TTC549 (cell line): Measurements from ENCODE around the gene SIRT2.
A peak's percentile ranks its signal among the peaks of the same experiment; 100 is the strongest.
"Not testable (repeated sequence)": the region's sequence is repeated elsewhere in the genome, so short reads cannot be mapped to it uniquely, and the experiment has no call there.

Experiments
- FAIRE-seq: peaks from 2 replicates; lab custom pipeline; 2012; peaks lifted over from hg19 to GRCh38; lab: Jason Lieb, UNC

SIRT2 gene

GRCh38 chr19:38867171-38867780 lies 32.1 kb downstream of the SIRT2 start:
- peak; percentile 74 for FAIRE-seq

- FAIRE-seq = no peak
Observed at GRCh38 chr19:38862321-38863059, 36.9 kb downstream of the SIRT2 start.

DNA sequence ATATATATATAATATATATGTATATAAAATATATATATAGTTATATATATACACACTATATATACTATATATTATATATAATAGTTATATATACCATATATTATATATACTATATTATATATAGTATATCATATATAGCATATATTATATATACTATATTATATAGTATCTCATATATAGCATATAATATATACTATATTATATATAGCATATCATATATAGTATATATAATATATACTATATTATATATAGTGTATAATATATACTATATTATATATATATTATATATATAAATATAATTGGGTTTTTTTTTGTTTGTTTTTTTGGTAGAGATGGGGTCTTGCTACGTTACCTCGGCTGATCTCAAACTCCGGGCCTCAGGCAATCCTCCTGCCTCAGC lies 38.0 kb downstream of the SIRT2 start:
- FAIRE-seq = peak; percentile 87

DNA sequence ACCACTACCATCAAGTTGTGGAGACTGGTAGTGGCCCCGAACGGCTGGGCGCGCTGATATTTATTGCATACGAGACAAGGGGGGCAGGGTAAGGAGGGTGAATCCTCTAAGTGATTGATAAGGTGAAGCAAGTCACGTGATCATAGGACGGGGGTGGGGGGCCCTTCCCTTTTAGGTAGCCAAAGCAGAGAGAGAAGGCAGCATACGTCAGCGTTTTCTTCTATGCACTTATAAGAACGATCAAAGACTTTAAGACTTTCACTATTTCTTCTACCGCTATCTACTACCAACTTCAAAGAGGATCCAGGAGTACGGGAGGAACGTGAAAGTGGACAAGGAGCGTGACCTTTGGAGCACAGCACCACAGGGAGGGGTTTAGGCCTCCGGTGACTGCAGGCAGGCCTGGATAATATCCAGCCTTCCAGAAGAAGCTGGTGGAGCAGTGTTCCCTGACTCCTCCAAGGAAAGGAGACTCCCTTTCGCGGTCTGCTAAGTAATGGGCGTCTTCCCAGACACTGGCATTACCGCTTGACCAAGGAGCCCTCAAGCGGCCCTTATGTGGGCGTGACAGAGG lies 39.7 kb downstream of the SIRT2 start:
- FAIRE-seq = not testable (repeated sequence)

- no peak for FAIRE-seq
Observed at GRCh38 chr19:38856813-38857212, 42.6 kb downstream of the SIRT2 start.

DNA sequence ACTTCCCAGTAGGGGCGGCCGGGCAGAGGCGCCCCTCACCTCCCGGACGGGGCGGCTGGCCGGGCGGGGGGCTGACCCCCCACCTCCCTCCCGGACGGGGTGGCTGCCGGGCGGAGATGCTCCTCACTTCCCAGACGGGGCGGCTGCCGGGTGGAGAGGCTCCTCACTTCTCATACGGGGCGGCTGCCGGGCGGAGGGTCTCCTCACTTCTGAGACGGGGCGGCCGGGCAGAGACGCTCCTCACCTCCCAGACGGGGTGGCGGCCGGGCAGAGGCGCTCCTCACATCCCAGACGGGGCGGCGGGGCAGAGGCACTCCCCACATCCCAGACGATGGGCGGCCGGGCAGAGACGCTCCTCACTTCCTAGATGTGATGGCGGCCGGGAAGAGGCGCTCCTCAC lies 43.7 kb downstream of the SIRT2 start:
- FAIRE-seq = not testable (repeated sequence)

DNA sequence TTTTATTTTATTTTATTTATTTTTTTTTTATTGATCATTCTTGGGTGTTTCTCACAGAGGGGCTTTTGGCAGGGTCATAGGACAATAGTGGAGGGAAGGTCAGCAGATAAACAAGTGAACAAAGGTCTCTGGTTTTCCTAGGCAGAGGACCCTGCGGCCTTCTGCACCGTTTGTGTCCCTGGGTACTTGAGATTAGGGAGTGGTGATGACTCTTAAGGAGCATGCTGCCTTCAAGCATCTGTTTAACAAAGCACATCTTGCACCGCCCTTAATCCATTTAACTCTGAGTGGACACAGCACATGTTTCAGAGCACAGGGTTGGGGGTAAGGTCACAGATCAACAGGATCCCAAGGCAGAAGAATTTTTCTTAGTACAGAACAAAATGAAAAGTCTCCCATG lies 44.5 kb downstream of the SIRT2 start:
- not testable (repeated sequence) for FAIRE-seq

DNA sequence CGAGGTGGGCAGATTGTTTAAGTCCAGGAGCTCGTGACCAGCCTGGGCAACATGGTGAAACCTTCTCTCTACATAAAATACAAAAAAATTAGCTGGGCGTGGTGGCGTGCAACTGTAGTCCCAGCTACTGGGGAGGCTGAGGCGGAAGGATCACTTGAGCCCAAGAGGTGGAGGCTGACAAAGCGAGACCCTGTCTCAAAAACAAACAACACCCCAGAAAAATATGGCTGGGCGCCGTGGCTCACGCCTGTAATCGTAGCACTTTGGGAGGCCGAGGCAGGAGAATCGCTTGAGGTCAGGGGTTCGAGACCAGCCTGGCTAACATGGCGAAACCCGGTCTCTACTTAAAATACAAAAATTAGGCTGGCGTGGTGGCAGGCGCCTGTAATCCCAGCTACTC lies 46.2 kb downstream of the SIRT2 start:
- FAIRE-seq = no peak

DNA sequence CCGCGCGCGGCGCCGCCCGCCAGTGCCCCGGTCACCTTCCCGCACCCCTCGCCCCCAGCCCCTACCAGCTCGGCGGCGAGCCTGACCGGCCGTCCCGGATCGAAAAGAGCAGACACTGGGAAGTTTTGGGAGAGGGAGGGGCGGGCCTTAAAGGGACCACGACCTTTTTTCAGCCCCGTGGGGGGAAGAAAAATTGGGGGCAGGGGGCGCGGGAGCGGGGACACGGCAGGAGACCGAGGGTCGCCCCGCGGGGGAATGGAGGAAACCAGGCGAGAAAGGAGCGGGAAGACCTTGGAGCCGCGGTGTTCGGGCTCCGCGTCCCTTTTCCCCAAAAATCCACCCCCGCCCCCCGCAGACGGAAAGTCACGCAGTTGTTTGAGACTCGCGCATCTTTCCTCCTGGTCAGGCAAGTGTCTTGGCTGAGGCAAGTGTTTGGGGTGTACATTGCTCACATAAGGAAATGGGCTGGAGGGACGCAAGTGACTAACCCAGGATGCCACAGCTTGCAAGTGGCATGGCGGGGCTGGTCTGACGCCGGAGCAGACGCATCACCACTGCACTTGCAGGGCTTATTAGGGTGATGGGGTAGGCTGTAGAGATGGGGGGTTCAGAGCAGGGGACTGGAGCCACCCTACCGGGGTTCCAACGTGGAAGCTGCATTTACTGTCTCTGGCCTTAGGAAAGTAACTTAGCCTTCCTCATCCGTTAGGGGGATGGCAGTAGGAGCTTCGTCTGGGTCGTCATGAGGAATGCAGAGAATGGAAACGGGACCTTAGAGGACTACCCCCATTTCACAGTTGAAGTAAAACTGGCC lies 47.0 kb downstream of the SIRT2 start:
- no peak for FAIRE-seq

DNA sequence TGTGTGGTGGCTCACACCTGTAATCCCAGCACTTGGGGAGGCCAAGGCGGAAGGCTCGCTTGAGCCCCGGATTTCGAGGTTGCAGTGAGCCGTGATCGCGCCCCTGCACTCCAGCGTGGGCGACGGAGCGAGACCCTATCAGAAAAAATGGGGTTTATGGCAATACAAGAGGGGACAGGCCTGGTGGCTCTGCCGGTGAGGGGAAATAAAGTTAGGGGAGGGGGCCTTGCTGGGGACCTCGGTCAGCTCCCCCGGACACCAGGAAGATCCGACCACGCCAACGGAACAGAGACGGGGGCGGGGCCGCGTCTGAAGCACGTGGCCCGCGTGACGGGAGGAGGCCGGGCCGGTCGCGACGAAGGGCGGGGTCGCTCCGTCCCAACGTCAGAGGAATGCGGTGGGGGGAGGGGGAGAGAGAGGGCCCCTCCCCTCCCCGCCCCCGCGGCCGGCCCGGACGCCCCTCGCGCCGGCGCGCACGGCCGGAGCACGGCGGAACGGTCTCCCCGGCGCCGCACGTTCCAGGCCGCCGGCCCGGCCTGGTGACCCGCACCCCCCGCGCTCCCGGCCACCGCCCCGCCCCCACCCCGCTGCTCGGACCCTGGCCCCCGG lies 47.7 kb downstream of the SIRT2 start:
- no peak for FAIRE-seq

- no peak for FAIRE-seq
Observed at GRCh38 chr19:38850976-38851621, 48.3 kb downstream of the SIRT2 start.

DNA sequence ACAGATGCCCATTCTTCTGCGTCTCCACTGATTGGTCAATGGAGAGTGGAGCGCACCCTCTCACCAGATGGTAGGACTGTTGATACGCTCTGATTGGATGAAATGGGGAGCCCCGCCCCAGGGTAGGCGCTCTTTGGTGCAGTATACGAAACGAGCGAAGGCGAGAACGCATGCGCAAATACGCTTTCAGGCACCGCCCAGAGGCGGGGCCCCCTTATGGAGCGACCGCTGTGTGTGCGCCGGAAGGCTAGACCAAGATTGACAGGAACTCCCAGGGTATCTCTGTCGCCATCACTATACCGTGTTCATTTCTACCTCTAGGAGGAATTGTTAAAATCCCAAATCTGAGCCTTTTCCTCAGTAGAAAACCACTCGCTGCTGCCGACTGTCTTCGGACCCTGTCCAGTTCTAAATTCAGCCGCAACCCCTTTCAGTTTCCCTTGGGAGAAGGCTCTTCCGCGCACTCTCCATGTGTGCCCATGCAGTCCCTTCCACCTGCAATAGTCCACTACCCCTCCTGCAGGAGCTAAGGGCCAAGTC lies 48.9 kb downstream of the SIRT2 start:
- peak; percentile 99 for FAIRE-seq

- no peak for FAIRE-seq
Observed at GRCh38 chr19:38849860-38850435, 49.5 kb downstream of the SIRT2 start, which contains the start of gene HNRNPL. TSS of gene HNRNPL (minus strand) at chr19:38849986. CDS start at chr19:38849966, 20 bp downstream.

DNA sequence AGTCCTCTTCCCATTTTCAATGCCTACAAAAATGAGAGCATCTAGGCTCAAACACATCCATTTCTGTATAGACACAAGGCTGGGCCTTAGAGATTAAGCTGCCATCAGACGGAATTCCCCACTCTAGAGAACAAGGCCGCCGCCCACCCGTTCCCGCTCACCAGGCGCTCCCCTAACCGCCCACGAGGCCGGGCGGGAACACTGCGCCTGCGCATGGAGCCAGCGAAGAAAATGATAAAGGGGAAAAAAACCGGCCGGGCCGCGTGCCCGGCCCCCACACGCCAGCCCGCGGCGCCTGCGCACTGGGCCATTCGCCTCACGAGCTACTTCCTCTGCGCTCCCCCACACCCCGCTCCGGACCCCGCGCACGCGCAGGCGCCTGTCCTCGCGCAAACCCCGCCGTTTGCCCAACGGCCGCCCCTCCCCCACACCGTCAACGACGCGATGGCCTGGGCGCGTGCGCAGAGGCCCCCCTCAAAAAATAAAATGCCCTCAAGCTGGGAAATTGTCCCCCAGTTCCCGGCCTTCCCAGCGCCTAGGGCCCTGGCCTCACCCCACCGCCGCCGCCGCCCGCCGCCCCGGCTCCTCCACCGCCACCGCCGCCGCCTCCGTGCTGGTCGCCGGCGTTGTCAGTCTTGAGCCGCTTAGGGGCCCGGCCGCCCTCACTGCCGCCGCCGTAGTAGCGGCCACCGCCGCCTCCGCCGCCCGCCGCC lies 50.1 kb downstream of the SIRT2 start:
- no peak for FAIRE-seq

DNA sequence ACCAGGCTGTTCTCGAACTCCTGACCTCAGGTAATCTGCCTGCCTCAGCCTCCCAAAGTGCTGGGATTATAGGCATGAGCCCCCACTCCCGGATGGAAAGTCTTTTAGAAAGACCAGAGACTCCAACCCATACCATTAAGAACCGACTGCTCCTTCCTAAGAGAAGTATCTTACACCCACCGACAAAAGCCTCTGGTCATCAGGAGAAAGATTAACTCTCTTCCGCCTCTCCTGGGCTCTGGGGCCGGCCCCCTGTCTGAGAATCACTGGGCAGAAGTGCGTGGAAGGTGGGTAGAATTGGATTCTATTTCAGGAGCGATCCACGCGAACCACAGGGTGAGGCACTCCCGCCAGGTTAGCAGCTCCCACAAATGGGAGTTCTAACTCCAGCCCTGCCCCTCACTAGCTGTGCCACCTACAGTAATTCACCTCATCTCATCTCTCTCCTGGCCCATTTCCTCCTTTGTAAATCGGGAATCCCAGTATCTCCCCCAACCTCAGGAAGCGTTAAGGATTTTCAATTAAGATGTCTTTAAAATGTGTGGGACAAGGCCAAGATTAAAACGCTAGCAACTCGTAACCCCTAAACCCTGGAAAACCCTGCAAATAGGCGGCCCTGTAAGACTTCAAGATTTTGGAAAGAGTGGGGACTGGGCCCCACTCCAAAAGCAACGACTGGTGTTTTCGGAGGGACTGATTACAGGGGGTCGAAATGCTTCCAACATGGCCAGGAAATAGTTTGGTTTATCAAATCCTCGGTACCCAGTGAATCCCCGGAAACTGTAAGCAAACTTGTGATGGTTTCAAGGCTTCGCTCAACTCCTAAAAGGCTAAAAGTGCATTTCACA lies 50.9 kb downstream of the SIRT2 start:
- no peak for FAIRE-seq

GRCh38 chr19:38846097-38846496 lies 53.3 kb downstream of the SIRT2 start:
- no peak for FAIRE-seq

- FAIRE-seq = no peak
Observed at GRCh38 chr19:38845374-38846024, 53.9 kb downstream of the SIRT2 start.

DNA sequence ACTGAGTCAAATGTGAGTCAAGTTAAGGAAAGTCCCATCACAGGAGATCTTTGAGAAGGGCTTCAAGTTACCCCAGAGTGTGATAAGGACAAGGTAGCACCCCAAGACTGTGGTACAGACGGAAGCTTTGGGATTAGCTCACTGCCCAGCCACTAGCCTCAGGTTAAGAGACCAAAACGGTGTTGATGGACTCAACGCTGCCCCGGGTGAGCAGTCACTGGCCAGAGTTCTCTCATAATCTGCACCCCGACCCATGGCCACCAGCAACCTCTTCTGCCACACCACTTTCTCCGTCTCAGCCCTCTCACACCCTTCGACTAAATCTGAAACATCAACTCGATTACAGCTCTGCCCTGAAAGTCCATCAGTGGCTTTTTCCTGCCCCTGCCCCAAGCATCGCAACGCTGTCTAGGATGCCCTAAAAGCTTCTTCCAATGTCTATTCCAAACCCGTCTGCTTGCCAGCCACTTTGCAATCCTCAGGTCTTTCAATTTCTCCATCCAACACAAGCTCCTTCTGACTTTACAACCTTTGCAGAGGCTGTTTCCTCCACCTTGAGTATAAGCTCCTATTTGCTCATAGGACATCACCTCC lies 55.2 kb downstream of the SIRT2 start:
- no peak for FAIRE-seq
